Naive thymus-derived CD4-positive, alpha-beta T cell (primary cell): ENCODE measurements around the gene FOXS1. TPM values are rescaled to one million over a fixed set of nuclear protein-coding genes. Genes with fewer than 3 reads are reported as not detected.
"Not testable (repeated sequence)": the region's sequence is repeated elsewhere in the genome, so short reads cannot be mapped to it uniquely, and the experiment has no call there.

Experiments used
- ATAC-seq: fragments of 150-1000 bp; cut with Tn5 transposase; 2 replicates; pipeline ENCODE4 v1.10.0; 2021; ENCODE audit warnings: mild to moderate bottlenecking, moderate library complexity
- CTCF ChIA-PET: fragments of 350-600 bp; sonication (Branson Sonifier 250); formaldehyde crosslinking; loops from one replicate; lab custom pipeline; 2021; ENCODE audit warnings: antibody characterized with exemption; lab: Charles Lee
- POLR2A ChIA-PET: fragments of 350-600 bp; sonication (Branson Sonifier 250); formaldehyde crosslinking; loops from one replicate; lab custom pipeline; 2021; ENCODE audit warnings: antibody characterized with exemption, inconsistent platforms; lab: Charles Lee
- DNase-seq, 9 donors: peaks; one replicate each; pipeline versions ENCODE4 v3.0.0 to v3.0.0-alpha.2; 2020 to 2022; ENCODE audit warnings: mixed read lengths in 1 of 9
- H3K27ac ChIP-seq: one replicate; pipeline ENCODE4 v1.7.0; 2013; ENCODE audit warnings: mild to moderate bottlenecking, low read depth, low read length, moderate library complexity
- H3K27me3 ChIP-seq, 2 donors: one replicate each; pipeline ENCODE4 v1.7.0; 2013; ENCODE audit warnings: low read length in 2 of 2, mild to moderate bottlenecking in 2 of 2, moderate library complexity in 2 of 2; ENCODE audit not compliant: control insufficient read depth in 2 of 2, insufficient read depth in 2 of 2
- H3K36me3 ChIP-seq, 3 experiments: 1 replicate in 2 of 3; 2 replicates in 1 of 3; pipeline ENCODE4 v1.7.0; 2013; ENCODE audit warnings: low read length in 3 of 3, mild to moderate bottlenecking in 3 of 3, moderate library complexity in 1 of 3; ENCODE audit not compliant: insufficient read depth in 3 of 3, control insufficient read depth in 2 of 3
- H3K4me1 ChIP-seq, 2 donors: one replicate each; pipeline ENCODE4 v1.7.0; 2013; ENCODE audit warnings: low read length in 2 of 2, mild to moderate bottlenecking in 2 of 2, moderate library complexity in 1 of 2; ENCODE audit not compliant: control insufficient read depth in 2 of 2, insufficient read depth in 2 of 2
- H3K4me3 ChIP-seq: 2 replicates; pipeline ENCODE4 v1.7.0; 2013; ENCODE audit warnings: mild to moderate bottlenecking, low read length
- H3K9me3 ChIP-seq, 3 experiments: 1 replicate in 2 of 3; 2 replicates in 1 of 3; pipeline ENCODE4 v1.7.0; 2013; ENCODE audit warnings: low read length in 3 of 3; ENCODE audit not compliant: control insufficient read depth in 2 of 3
- H3K27ac Mint-ChIP-seq, 9 donors: one replicate each; pipeline ENCODE4 v1.8.0; 2020 to 2022; ENCODE audit warnings: mixed read lengths in 9 of 9, mild to moderate bottlenecking in 8 of 9, moderate library complexity in 5 of 9, inconsistent platforms in 2 of 9
- H3K27me3 Mint-ChIP-seq, 5 donors: one replicate each; pipeline ENCODE4 v1.8.0; 2021 to 2022; ENCODE audit warnings: mixed read lengths in 5 of 5, mild to moderate bottlenecking in 1 of 5
- H3K36me3 Mint-ChIP-seq, 5 donors: one replicate each; pipeline ENCODE4 v1.8.0; 2020 to 2022; ENCODE audit warnings: mixed read lengths in 5 of 5, mild to moderate bottlenecking in 3 of 5, inconsistent platforms in 1 of 5
- H3K4me1 Mint-ChIP-seq, 7 donors: one replicate each; pipeline ENCODE4 v1.8.0; 2020 to 2022; ENCODE audit warnings: mixed read lengths in 7 of 7, mild to moderate bottlenecking in 3 of 7, inconsistent platforms in 1 of 7
- H3K4me3 Mint-ChIP-seq, 10 donors: one replicate each; pipeline ENCODE4 v1.8.0; 2020 to 2022; ENCODE audit warnings: mild to moderate bottlenecking in 10 of 10, mixed read lengths in 10 of 10, moderate library complexity in 6 of 10, inconsistent platforms in 2 of 10
- H3K9me3 Mint-ChIP-seq, 11 donors: one replicate each; pipeline ENCODE4 v1.8.0; 2020 to 2022; ENCODE audit warnings: mixed read lengths in 11 of 11, mild to moderate bottlenecking in 4 of 11, inconsistent platforms in 1 of 11, moderate library complexity in 1 of 11
- intact Hi-C, 2 donors: fragments of 100-400 bp; cut with micrococcal nuclease; formaldehyde crosslinking; loops; one replicate each; pipeline ENCODE4 v1.15.1; 2023
- polyA plus RNA-seq, 2 donors: library from polyadenylated mRNA; unstranded; fragments of 300-500 nt; fragmentation: Illumina TruSeq; gene quantifications; one replicate each; pipeline ENCODE4 v1.2.3, GENCODE V29; 2021
- total RNA-seq, 6 experiments: library from RNA in 5 of 6; stranded (reverse) in 5 of 6; gene quantifications; 1 replicate in 5 of 6; 2 replicates in 1 of 6; pipeline ENCODE4 v1.2.3 and lab custom pipeline; 2021 to 2026

Gene FOXS1
- total and polyA plus RNA-seq, 7 experiments from 2014 or later = not detected

- no peak within 1 kb of the TSS for H3K27ac ChIP-seq
- H3K27me3 ChIP-seq = no peaks in the 10 kb centered on the region
- no peaks in the 10 kb centered on the region for H3K9me3 ChIP-seq
- Mint-ChIP-seq H3K4me1 (peaks cover 0 to 9% (median 0%) of the 10 kb centered on the region in 7 donors), H3K9me3 (no peaks in the 10 kb centered on the region), H3K27ac (no peak within 1 kb of the TSS), H3K36me3 (no peaks in the 10 kb centered on the region), H3K4me3 (no peak within 1 kb of the TSS), H3K27me3 (peaks cover 0 to 4% (median 0%) of the 10 kb centered on the region in 5 donors)
- POLR2A ChIA-PET = no interaction called here
- CTCF ChIA-PET = no interaction called here
- H3K4me3 ChIP-seq = no peak within 1 kb of the TSS
- intact Hi-C loops = no loop called here
- ATAC-seq (no peak), DNase-seq (no peak)
- H3K4me1 ChIP-seq = peaks cover 0 to 4% of the 10 kb centered on the region in 2 donors
- H3K36me3 ChIP-seq = no peaks in the 10 kb centered on the region
Observed at GRCh38 chr20:31819083-31819784, 26.2 kb downstream of the FOXS1 start, which contains the start of gene MYLK2. MYLK2 (plus strand) TSS chr20:31819356; CDS start chr20:31819581, 225 bp downstream.

DNA sequence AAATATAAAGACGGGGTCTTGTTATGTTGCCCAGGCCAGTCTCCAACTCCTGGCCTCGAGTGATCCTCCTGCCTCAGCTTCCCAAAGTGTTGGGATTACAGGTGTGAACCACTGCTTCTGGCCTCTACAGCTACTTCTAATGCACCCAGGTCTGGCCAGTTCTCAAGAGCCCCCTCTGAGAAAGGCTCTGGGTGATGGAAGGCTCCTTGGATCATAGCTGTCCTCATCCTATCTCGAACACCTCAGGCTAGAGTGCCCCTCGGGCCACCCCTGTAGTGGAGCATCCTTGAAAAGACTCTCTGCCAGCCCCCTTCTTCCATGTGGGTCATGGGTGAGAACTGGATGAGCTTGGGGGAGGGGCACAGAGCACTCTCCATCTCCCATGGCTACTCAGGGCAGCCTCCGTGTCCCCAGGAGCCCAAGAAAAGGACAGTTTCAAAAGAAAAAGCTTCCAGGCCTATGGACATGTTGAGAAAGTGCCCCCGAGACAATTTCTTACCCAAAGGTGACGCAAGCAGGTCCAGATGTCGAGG, 27.0 kb downstream of the FOXS1 start:
- DNase-seq (no peak), ATAC-seq (no peak)
- H3K36me3 ChIP-seq = no peaks in the 10 kb centered on the region
- no peaks in the 10 kb centered on the region for H3K9me3 ChIP-seq
- intact Hi-C loops = no loop called here
- Mint-ChIP-seq H3K4me3 (no peak overlapping the region), H3K27me3 (peaks cover 0 to 4% (median 0%) of the 10 kb centered on the region in 5 donors), H3K36me3 (no peaks in the 10 kb centered on the region), H3K4me1 (peaks cover 0 to 7% (median 0%) of the 10 kb centered on the region in 7 donors), H3K9me3 (no peaks in the 10 kb centered on the region), H3K27ac (no peak overlapping the region)
- H3K27ac ChIP-seq = no peak overlapping the region
- ChIA-PET POLR2A (no interaction called here), CTCF (no interaction called here)
- H3K4me3 ChIP-seq = no peak overlapping the region
- H3K27me3 ChIP-seq = no peaks in the 10 kb centered on the region
- H3K4me1 ChIP-seq = peaks cover 0 to 4% of the 10 kb centered on the region in 2 donors

DNA sequence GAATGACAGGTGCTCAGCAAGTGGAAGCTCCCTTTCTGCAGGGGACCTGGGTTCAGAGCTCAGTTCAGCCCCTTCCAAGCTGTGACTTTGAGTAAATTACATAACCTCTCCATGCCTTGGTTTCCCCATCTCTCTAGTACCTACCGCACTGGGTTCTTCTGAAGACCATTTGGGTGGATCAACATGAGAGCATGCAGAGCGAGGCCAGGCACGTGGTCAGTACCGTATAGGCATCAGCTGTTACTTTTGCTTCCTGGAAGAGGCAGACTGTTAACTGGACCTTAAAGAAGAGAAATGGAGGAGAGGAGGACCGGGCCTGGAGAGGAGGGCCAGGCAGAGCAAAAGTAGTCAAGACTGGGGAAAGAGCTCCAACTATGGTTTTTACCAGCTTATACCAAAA, 27.9 kb downstream of the FOXS1 start:
- Mint-ChIP-seq H3K27ac (no peak overlapping the region), H3K4me1 (peaks cover 0 to 4% (median 0%) of the 10 kb centered on the region in 7 donors), H3K36me3 (no peaks in the 10 kb centered on the region), H3K4me3 (no peak overlapping the region), H3K9me3 (no peaks in the 10 kb centered on the region), H3K27me3 (peaks cover 0 to 4% (median 0%) of the 10 kb centered on the region in 5 donors)
- Histone ChIP-seq H3K4me1 (no peaks in the 10 kb centered on the region), H3K27ac (no peak overlapping the region), H3K9me3 (no peaks in the 10 kb centered on the region), H3K27me3 (no peaks in the 10 kb centered on the region), H3K4me3 (no peak overlapping the region), H3K36me3 (no peaks in the 10 kb centered on the region)
- POLR2A ChIA-PET = no interaction called here
- ATAC-seq = no peak
- intact Hi-C loops = no loop called here
- CTCF ChIA-PET = interaction anchor here (1.1 kb wide), 1 partner anchor 35 kb away, joined by 3 read pairs; no protein-coding TSS in a partner anchor
- no peak for DNase-seq

DNA sequence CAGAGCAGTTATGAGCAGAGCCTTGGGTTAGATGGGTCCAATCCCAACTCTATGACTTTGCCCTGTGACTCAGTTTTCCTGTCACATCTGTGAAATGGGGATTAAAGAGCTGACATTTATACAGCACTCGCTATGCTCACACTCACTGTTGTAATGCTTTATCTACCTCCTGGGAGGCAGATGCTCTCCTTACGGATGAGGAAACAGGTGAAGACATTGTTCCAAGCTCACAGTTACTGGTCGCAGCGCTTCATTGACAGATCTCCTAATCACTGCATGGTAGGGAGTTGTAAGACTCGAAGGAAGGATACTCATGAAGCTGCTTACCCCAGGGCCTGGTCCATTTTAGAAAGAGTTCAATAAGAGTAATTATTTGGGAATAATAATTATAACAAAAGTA, 29.2 kb downstream of the FOXS1 start:
- Mint-ChIP-seq H3K4me1 (no peaks in the 10 kb centered on the region), H3K9me3 (no peaks in the 10 kb centered on the region), H3K27ac (no peak overlapping the region), H3K36me3 (no peaks in the 10 kb centered on the region), H3K4me3 (no peak overlapping the region), H3K27me3 (peaks cover 0 to 2% (median 0%) of the 10 kb centered on the region in 5 donors)
- H3K36me3 ChIP-seq = no peaks in the 10 kb centered on the region
- ChIA-PET POLR2A (no interaction called here), CTCF (no interaction called here)
- no peak overlapping the region for H3K4me3 ChIP-seq
- intact Hi-C loops = no loop called here
- no peaks in the 10 kb centered on the region for H3K9me3 ChIP-seq
- no peak for ATAC-seq
- H3K27ac ChIP-seq = no peak overlapping the region
- no peaks in the 10 kb centered on the region for H3K27me3 ChIP-seq
- no peak for DNase-seq
- no peaks in the 10 kb centered on the region for H3K4me1 ChIP-seq

DNA sequence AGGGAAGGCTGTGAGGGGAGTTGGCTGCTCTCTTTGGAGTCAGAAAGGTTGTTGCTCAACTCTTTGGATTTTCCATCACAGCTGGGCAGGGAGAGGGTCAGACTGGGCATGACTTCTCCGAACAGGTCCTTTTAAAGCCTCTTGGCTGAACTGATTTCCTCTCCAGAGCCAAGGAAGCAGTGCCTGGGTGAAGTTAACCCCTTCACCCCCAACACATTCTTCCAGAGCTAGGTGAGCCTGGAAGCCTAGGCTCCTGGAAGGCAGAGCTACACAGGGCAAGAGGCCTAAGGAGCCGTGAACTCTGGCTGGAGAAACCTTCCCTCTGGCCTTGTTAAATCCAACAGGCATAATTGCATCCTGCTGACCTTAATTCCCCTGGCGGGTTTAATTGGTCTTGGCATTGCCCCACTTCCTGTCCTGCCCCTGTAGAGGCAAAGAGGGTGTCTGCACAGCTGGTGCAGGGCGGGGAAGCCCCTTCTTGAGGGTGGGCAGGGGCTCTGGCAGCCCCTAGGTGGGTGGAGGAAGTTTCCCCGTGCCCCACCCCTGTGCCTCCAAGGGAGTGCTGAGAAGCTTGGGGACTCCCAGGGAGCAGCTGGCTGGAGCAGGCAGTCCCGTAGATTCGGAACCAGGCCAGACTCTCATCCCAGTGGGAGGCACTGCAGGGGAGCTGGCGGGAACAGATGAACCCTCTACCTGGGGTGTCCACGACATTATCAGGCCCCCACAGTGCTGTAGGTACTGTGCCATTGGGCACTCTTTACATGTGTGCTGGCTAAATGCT, 29.8 kb downstream of the FOXS1 start:
- H3K27ac ChIP-seq = no peak overlapping the region
- Mint-ChIP-seq H3K4me3 (no peak overlapping the region), H3K36me3 (no peaks in the 10 kb centered on the region), H3K9me3 (no peaks in the 10 kb centered on the region), H3K27me3 (no peaks in the 10 kb centered on the region), H3K4me1 (no peaks in the 10 kb centered on the region), H3K27ac (no peak overlapping the region)
- no peak overlapping the region for H3K4me3 ChIP-seq
- ATAC-seq (no peak), DNase-seq (no peak)
- H3K27me3 ChIP-seq = no peaks in the 10 kb centered on the region
- no peaks in the 10 kb centered on the region for H3K36me3 ChIP-seq
- H3K9me3 ChIP-seq = no peaks in the 10 kb centered on the region
- H3K4me1 ChIP-seq = no peaks in the 10 kb centered on the region
- ChIA-PET CTCF (no interaction called here), POLR2A (interaction anchor here (0.6 kb wide), 1 partner anchor 104 kb away, joined by 3 read pairs; no protein-coding TSS in a partner anchor)
- intact Hi-C loops = no loop called here

GRCh38 chr20:31814142-31814541, 31.3 kb downstream of the FOXS1 start:
- ATAC-seq, H3K4me3 Mint-ChIP-seq, CTCF ChIA-PET, H3K36me3 ChIP-seq, H3K27me3 ChIP-seq, H3K4me1 Mint-ChIP-seq, H3K9me3 ChIP-seq, H3K27me3 Mint-ChIP-seq, DNase-seq, H3K36me3 Mint-ChIP-seq, H3K9me3 Mint-ChIP-seq, H3K27ac ChIP-seq, H3K4me3 ChIP-seq, H3K4me1 ChIP-seq, H3K27ac Mint-ChIP-seq, POLR2A ChIA-PET, intact Hi-C loops: not testable (repeated sequence)
